GM13976 (cell line): Measurements from ENCODE around the gene TBX2.
A peak's percentile ranks its signal among the peaks of the same experiment; 100 is the strongest.

Experiments used
- DNase-seq: peaks from one replicate; pipeline ENCODE4 v3.0.0; 2012; ENCODE audit warnings: low spot score
- CTCF ChIP-seq: IDR thresholded peaks from 2 replicates; pipeline ENCODE4 v1.5.1; 2012; ENCODE audit warnings: borderline replicate concordance, mild to moderate bottlenecking; ENCODE audit not compliant: insufficient read depth; ENCODE audit errors: extremely low read depth, missing control alignments, control extremely low read depth
- in situ Hi-C: fragments of 300-500 bp; cut with MboI; formaldehyde crosslinking; loops from one replicate; pipeline ENCODE4 v1.12.0; 2022; ENCODE audit warnings: low sequenced_read_pairs, mixed read lengths, inconsistent platforms; ENCODE audit not compliant: unreplicated experiment

TBX2 gene

GRCh38 chr17:61414936-61415251 lies 15.3 kb downstream of the TBX2 start:
- in situ Hi-C loops, result loop anchor here (25.0 kb wide), 1 partner anchor 422 kb away; no protein-coding TSS in a partner anchor
- TF ChIP-seq CTCF, result no peak

GRCh38 chr17:61415374-61416210 lies 15.9 kb downstream of the TBX2 start:
- in situ Hi-C loops, result loop anchor here (25.0 kb wide), 1 partner anchor 422 kb away; no protein-coding TSS in a partner anchor
- no peak for DNase-seq
- no peak for TF ChIP-seq CTCF

More at GRCh38 chr17:61414936-61415251, 15.3 kb downstream of the TBX2 start:
- DNase-seq, result no peak

- DNase-seq, result no peak
- TF ChIP-seq CTCF, result no peak
- in situ Hi-C loops, result loop anchor here (25.0 kb wide), 1 partner anchor 421 kb away; no protein-coding TSS in a partner anchor
These were observed 16.5 kb downstream of the TBX2 start for GRCh38 chr17:61416211-61416539.

- TF ChIP-seq CTCF, result peak; percentile 92
- in situ Hi-C loops, result loop anchor here (25.0 kb wide), 1 partner anchor 421 kb away; no protein-coding TSS in a partner anchor
- DNase-seq, result peak; percentile 89
These were observed 17.1 kb downstream of the TBX2 start for GRCh38 chr17:61416540-61417363.

- no peak for DNase-seq
- in situ Hi-C loops, result loop anchor here (25.0 kb wide), 1 partner anchor 419 kb away; no protein-coding TSS in a partner anchor
- TF ChIP-seq CTCF, result no peak
These were observed 18.8 kb downstream of the TBX2 start for GRCh38 chr17:61418449-61418848.

- TF ChIP-seq CTCF, result no peak
- in situ Hi-C loops, result loop anchor here (10.0 to 25.0 kb wide), 2 partner anchors 135 to 418 kb away; no protein-coding TSS in a partner anchor
- no peak for DNase-seq
These were observed 19.9 kb downstream of the TBX2 start for GRCh38 chr17:61419496-61420046.
